Calu3 (cell line): ENCODE data around the gene OGN. TPM values are rescaled to one million over a fixed set of nuclear protein-coding genes. Genes with fewer than 3 reads are reported as not detected.
A peak's percentile ranks its signal among the peaks of the same experiment; 100 is the strongest.

Source experiments
- Bru-seq: library from RNA; stranded (reverse); fragments of 400-500 nt; gene quantifications from one replicate; lab custom pipeline; 2021; lab: Mats Ljungman, UMichigan
- BruChase-seq, 2 experiments: library from RNA; stranded (reverse); fragments of 400-500 nt; gene quantifications; one replicate each; lab custom pipeline; 2021; lab: Mats Ljungman, UMichigan
- BruUV-seq: library from RNA; stranded (reverse); fragments of 400-500 nt; replicated peaks from 2 replicates; lab custom pipeline; 2021; lab: Mats Ljungman, UMichigan
- CTCF ChIA-PET: fragments of 300-600 bp; sonication (Branson Sonifier 250); formaldehyde crosslinking; loops from one replicate; lab custom pipeline; 2022; ENCODE audit warnings: antibody characterized with exemption; lab: Charles Lee
- DNase-seq: peaks from one replicate; pipeline ENCODE4 v3.0.0; 2022
- H3K27ac Mint-ChIP-seq: one replicate; pipeline ENCODE4 v1.8.0; 2022; ENCODE audit warnings: mixed read lengths; ENCODE audit not compliant: unreplicated experiment
- H3K27me3 Mint-ChIP-seq: one replicate; pipeline ENCODE4 v1.8.0; 2022; ENCODE audit warnings: mixed read lengths; ENCODE audit not compliant: unreplicated experiment
- H3K36me3 Mint-ChIP-seq: one replicate; pipeline ENCODE4 v1.8.0; 2022; ENCODE audit warnings: mild to moderate bottlenecking, moderate library complexity, mixed read lengths; ENCODE audit not compliant: insufficient read depth, unreplicated experiment
- H3K4me1 Mint-ChIP-seq: one replicate; pipeline ENCODE4 v1.8.0; 2022; ENCODE audit warnings: mild to moderate bottlenecking, low read depth, mixed read lengths; ENCODE audit not compliant: unreplicated experiment
- H3K4me3 Mint-ChIP-seq: one replicate; pipeline ENCODE4 v1.8.0; 2022; ENCODE audit warnings: mild to moderate bottlenecking, low read depth, moderate library complexity, mixed read lengths; ENCODE audit not compliant: unreplicated experiment
- H3K9me3 Mint-ChIP-seq: one replicate; pipeline ENCODE4 v1.8.0; 2022; ENCODE audit warnings: low read depth, mixed read lengths; ENCODE audit not compliant: unreplicated experiment
- CTCF ChIP-seq: fragments of 200-600 bp; IDR thresholded peaks from one replicate; pipeline ENCODE4 v1.8.0; 2022; ENCODE audit warnings: antibody characterized with exemption; ENCODE audit not compliant: unreplicated experiment
- intact Hi-C: fragments of 100-400 bp; cut with micrococcal nuclease; formaldehyde crosslinking; loops from one replicate; pipeline ENCODE4 v1.10.0; 2022; ENCODE audit not compliant: unreplicated experiment
- long read RNA-seq: library from polyadenylated mRNA; stranded (forward); transcript quantifications from one replicate; pipeline ENCODE4 v2.0.0, GENCODE V29; 2022
- total RNA-seq: library from RNA; stranded (reverse); gene quantifications from 2 replicates; pipeline ENCODE4 v1.2.3, GENCODE V29; 2022

OGN gene, protein sequence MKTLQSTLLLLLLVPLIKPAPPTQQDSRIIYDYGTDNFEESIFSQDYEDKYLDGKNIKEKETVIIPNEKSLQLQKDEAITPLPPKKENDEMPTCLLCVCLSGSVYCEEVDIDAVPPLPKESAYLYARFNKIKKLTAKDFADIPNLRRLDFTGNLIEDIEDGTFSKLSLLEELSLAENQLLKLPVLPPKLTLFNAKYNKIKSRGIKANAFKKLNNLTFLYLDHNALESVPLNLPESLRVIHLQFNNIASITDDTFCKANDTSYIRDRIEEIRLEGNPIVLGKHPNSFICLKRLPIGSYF
- total RNA-seq: not detected in 2 replicates
- Bru-seq, nascent RNA: percentile 2 among the genes with signal in this experiment
- BruChase-seq, experiment 1, labeled RNA remaining after a 6-hour chase: not detected
- not detected for BruChase-seq, experiment 2, labeled RNA remaining after a 2-hour chase
- long read RNA-seq: 0 reads

- TF ChIP-seq CTCF: no peak
- no peaks in the 10 kb centered on the region for H3K36me3 Mint-ChIP-seq
- H3K4me3 Mint-ChIP-seq: no peak within 1 kb of the TSS
- intact Hi-C loops: no loop called here
- no peaks in the 10 kb centered on the region for H3K4me1 Mint-ChIP-seq
- DNase-seq: no peak
- H3K27ac Mint-ChIP-seq: no peak within 1 kb of the TSS
- H3K9me3 Mint-ChIP-seq: no peaks in the 10 kb centered on the region
- CTCF ChIA-PET: no interaction called here
- no TSS peak for BruUV-seq
- no peaks in the 10 kb centered on the region for H3K27me3 Mint-ChIP-seq
These were observed at the start of gene OGN for GRCh38 chr9:92404042-92404836. TSS of gene OGN (minus strand) at chr9:92404578. CDS start at chr9:92403407, 1,171 bp downstream.

DNA sequence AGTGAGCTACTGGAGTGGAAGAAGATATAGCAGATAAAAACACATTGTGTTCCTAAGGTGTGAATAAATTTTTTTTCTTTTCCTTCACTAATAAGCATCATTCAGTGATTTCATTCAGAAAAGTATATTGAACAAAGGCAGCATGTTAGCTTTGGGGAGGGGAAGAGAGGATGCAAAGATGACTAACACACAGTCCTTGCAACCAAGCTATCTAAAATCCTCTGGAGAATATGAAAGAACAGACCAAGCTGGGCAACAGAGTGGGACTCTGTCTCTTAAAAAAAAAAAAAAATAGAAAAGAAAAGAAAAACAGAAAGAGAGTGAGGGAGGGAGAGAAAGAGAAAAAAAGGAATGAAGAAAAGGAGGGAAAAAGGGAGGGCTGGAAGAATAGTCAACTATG lies 42.2 kb upstream of the OGN start:
- Mint-ChIP-seq H3K27me3 (no peaks in the 10 kb centered on the region), H3K9me3 (no peaks in the 10 kb centered on the region), H3K27ac (no peak overlapping the region), H3K4me1 (no peaks in the 10 kb centered on the region), H3K36me3 (no peaks in the 10 kb centered on the region), H3K4me3 (no peak overlapping the region)
- intact Hi-C loops: no loop called here
- no peak for TF ChIP-seq CTCF
- DNase-seq: no peak
- CTCF ChIA-PET: interaction anchor here (0.7 kb wide), 1 partner anchor 327 kb away, joined by 3 read pairs; no protein-coding TSS in a partner anchor
- no TSS peak for BruUV-seq

- no peak for TF ChIP-seq CTCF
- no peaks in the 10 kb centered on the region for H3K9me3 Mint-ChIP-seq
- H3K4me1 Mint-ChIP-seq: no peaks in the 10 kb centered on the region
- no TSS peak for BruUV-seq
- CTCF ChIA-PET: no interaction called here
- H3K27ac Mint-ChIP-seq: no peak overlapping the region
- DNase-seq: no peak
- H3K4me3 Mint-ChIP-seq: no peak overlapping the region
- intact Hi-C loops: no loop called here
- H3K27me3 Mint-ChIP-seq: no peaks in the 10 kb centered on the region
- H3K36me3 Mint-ChIP-seq: no peaks in the 10 kb centered on the region
These were observed 40.5 kb upstream of the OGN start for GRCh38 chr9:92444841-92445240.

DNA sequence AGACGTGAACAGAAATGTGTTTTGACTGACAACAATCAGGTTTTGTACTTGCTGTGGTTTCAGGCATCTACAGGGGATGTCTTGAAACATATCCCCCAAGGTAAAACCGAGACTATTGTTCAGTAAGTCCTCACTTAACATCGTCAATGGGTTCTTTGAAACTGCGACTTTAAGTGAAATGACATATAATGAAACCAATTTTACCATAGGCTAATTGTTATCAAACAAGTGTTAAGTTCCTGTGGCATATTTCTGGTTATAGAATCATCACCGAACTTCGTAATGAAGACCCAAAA lies 36.3 kb upstream of the OGN start:
- no peak overlapping the region for H3K27ac Mint-ChIP-seq

More for the DNA sequence above, 36.3 kb upstream of the OGN start:
- intact Hi-C loops: no loop called here
- no peaks in the 10 kb centered on the region for H3K27me3 Mint-ChIP-seq
- H3K4me1 Mint-ChIP-seq: no peaks in the 10 kb centered on the region
- no peak for DNase-seq
- H3K36me3 Mint-ChIP-seq: no peaks in the 10 kb centered on the region
- TF ChIP-seq CTCF: no peak
- H3K4me3 Mint-ChIP-seq: no peak overlapping the region
- no peaks in the 10 kb centered on the region for H3K9me3 Mint-ChIP-seq
- CTCF ChIA-PET: no interaction called here
- BruUV-seq: no TSS peak
